HEK293T (cell line): Measurements from ENCODE around the gene DCUN1D2.

Experiments
- CTCF ChIA-PET: fragments of 350-600 bp; formaldehyde crosslinking; extraction: SDS; loops from one replicate; lab custom pipeline; 2021; ENCODE audit warnings: antibody characterized with exemption, inconsistent platforms; lab: Yijun Ruan, JAX
- POLR2A ChIA-PET: fragments of 350-600 bp; formaldehyde crosslinking; extraction: SDS; loops from one replicate; lab custom pipeline; 2020; ENCODE audit warnings: antibody characterized with exemption, inconsistent platforms; lab: Yijun Ruan, JAX
- DNase-seq: peaks from one replicate; pipeline ENCODE4 v3.0.0; 2012; ENCODE audit warnings: mixed read lengths; ENCODE audit errors: extremely low spot score
- ARNT ChIP-seq: fragments of 450-650 bp; IDR thresholded peaks from 2 replicates; pipeline ENCODE4 v1.6.1; 2017; ENCODE audit warnings: mild to moderate bottlenecking
- BHLHE40 ChIP-seq: fragments of 450-650 bp; IDR thresholded peaks from 2 replicates; pipeline ENCODE4 v1.6.1; 2016; ENCODE audit warnings: mild to moderate bottlenecking, moderate library complexity, borderline replicate concordance
- CTBP1 ChIP-seq: fragments of 450-650 bp; IDR thresholded peaks from 2 replicates; pipeline ENCODE4 v1.6.1; 2016; ENCODE audit warnings: borderline replicate concordance
- ELF4 ChIP-seq: fragments of 450-650 bp; IDR thresholded peaks from 2 replicates; pipeline ENCODE4 v1.6.1; 2017; ENCODE audit warnings: antibody characterized with exemption
- FOXA1 ChIP-seq: fragments of 450-650 bp; IDR thresholded peaks from 2 replicates; pipeline ENCODE4 v1.6.1; 2016; ENCODE audit warnings: mild to moderate bottlenecking
- FOXK2 ChIP-seq: fragments of 450-650 bp; IDR thresholded peaks from 2 replicates; pipeline ENCODE4 v1.6.1; 2016; ENCODE audit warnings: mild to moderate bottlenecking
- FOXM1 ChIP-seq: fragments of 450-650 bp; IDR thresholded peaks from 2 replicates; pipeline ENCODE4 v1.6.1; 2017; ENCODE audit warnings: mild to moderate bottlenecking, borderline replicate concordance
- HDGF ChIP-seq: fragments of 450-650 bp; IDR thresholded peaks from 2 replicates; pipeline ENCODE4 v1.6.1; 2017; ENCODE audit warnings: antibody characterized with exemption, borderline replicate concordance
- L3MBTL2 ChIP-seq: fragments of 450-650 bp; conservative IDR thresholded peaks from 2 replicates; pipeline ENCODE4 v1.6.1; 2016; ENCODE audit warnings: mild to moderate bottlenecking
- LEF1 ChIP-seq: fragments of 450-650 bp; IDR thresholded peaks from 2 replicates; pipeline ENCODE4 v1.6.1; 2017; ENCODE audit warnings: mild to moderate bottlenecking, borderline replicate concordance
- NFRKB ChIP-seq: fragments of 450-650 bp; IDR thresholded peaks from 2 replicates; pipeline ENCODE4 v1.6.1; 2016; ENCODE audit warnings: mild to moderate bottlenecking, moderate library complexity
- PKNOX1 ChIP-seq: fragments of 450-650 bp; IDR thresholded peaks from 2 replicates; pipeline ENCODE4 v1.6.1; 2016
- SP1 ChIP-seq: fragments of 450-650 bp; IDR thresholded peaks from 2 replicates; pipeline ENCODE4 v1.6.1; 2017
- SUZ12 ChIP-seq: fragments of 450-650 bp; IDR thresholded peaks from 2 replicates; pipeline ENCODE4 v1.6.1; 2016; ENCODE audit warnings: mild to moderate bottlenecking
- TARDBP ChIP-seq: fragments of 450-650 bp; IDR thresholded peaks from 2 replicates; pipeline ENCODE4 v1.6.1; 2016
- ZNF384 ChIP-seq: fragments of 450-650 bp; IDR thresholded peaks from 2 replicates; pipeline ENCODE4 v1.6.1; 2016

DCUN1D2 gene

DNA sequence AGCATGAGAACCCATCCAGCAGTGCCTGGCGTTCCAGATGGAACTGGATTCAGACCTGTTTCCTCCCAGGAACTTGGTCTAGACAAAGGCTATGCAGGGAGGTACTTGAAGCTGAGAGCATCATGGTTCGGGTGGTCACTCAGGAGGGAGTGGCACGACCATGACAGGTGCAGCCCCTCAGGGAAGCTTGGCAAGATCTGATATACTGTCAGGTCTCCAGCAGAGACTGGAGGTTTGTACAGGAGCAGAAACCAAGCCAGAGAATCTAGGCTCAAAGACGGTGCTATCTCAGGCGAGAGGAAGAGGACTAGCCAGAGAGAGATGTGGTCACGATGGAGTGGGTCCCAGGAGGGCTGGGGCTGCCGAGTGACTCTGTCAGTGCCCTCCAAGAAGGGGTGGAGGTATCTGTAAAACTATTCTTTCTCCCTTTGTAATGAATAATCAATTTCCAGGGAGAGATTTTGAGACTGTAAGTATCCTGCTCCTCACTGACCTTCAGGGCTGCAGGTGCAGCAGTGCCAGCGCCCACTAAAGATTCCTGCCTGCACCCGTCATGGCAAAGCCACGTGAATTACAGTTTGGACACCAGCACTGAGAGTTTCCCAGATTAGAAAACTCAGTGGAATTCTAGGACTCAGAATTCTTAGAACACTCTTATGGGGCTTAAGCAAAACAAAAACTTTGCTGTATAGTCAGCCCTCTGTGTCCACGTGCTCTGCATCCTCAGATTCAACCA is 10.2 kb upstream of the DCUN1D2 start:
- ChIA-PET POLR2A (no interaction called here), CTCF (no interaction called here)
- DNase-seq: no peak
- TF ChIP-seq FOXK2 (no peak), BHLHE40 (no peak), HDGF (no peak), FOXM1 (no peak), TARDBP (no peak), FOXA1 (no peak), SUZ12 (no peak), NFRKB (no peak), ELF4 (no peak), SP1 (no peak)

GRCh38 chr13:113499936-113500335 is 9.4 kb upstream of the DCUN1D2 start:
- no peak for TF ChIP-seq ZNF384
- TF ChIP-seq FOXM1: no peak
- TF ChIP-seq TARDBP: no peak
- TF ChIP-seq FOXK2: no peak
- TF ChIP-seq BHLHE40: no peak
- no peak for TF ChIP-seq ARNT
- TF ChIP-seq SUZ12: no peak
- TF ChIP-seq NFRKB: no peak
- TF ChIP-seq SP1: no peak
- TF ChIP-seq HDGF: no peak
- no peak for TF ChIP-seq ELF4
- no peak for TF ChIP-seq L3MBTL2
- TF ChIP-seq FOXA1: no peak
- TF ChIP-seq LEF1: no peak
- TF ChIP-seq PKNOX1: no peak
- no peak for TF ChIP-seq CTBP1
- ChIA-PET CTCF (no interaction called here), POLR2A (no interaction called here)
- DNase-seq: no peak

GRCh38 chr13:113498905-113499304 is 8.4 kb upstream of the DCUN1D2 start:
- ChIA-PET POLR2A (no interaction called here), CTCF (no interaction called here)
- no peak for TF ChIP-seq HDGF
- TF ChIP-seq FOXA1: no peak
- TF ChIP-seq ARNT: no peak
- TF ChIP-seq FOXK2: no peak
- TF ChIP-seq NFRKB: no peak
- no peak for DNase-seq

DNA sequence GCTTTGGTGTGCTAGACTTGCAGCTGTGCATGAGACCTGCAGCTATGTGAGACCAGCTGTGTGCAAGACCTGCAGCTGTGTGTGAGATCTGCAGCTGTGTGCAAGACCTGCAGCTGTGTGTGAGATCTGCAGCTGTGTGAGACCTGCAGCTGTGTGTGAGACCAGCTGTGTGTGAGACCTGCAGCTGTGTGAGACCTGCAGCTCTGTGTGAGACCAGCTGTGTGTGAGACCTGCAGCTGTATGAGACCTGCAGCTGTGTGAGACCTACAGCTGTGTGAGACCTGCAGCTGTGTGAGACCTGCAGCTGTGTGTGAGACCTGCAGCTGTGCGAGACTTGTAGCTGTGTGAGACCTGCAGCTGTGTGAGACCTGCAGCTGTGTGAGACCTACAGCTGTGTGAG is 6.7 kb upstream of the DCUN1D2 start:
- POLR2A ChIA-PET: interaction anchor here (0.7 kb wide), 1 partner anchor 12 kb away, joined by 3 read pairs; no protein-coding TSS in a partner anchor
- CTCF ChIA-PET: no interaction called here
- TF ChIP-seq SP1 (no peak), FOXK2 (no peak), CTBP1 (no peak), NFRKB (no peak), ELF4 (no peak), L3MBTL2 (no peak), HDGF (no peak), TARDBP (no peak), ARNT (no peak), FOXM1 (no peak), SUZ12 (no peak), LEF1 (no peak), PKNOX1 (no peak), BHLHE40 (no peak), ZNF384 (no peak), FOXA1 (no peak)
- no peak for DNase-seq

DNA sequence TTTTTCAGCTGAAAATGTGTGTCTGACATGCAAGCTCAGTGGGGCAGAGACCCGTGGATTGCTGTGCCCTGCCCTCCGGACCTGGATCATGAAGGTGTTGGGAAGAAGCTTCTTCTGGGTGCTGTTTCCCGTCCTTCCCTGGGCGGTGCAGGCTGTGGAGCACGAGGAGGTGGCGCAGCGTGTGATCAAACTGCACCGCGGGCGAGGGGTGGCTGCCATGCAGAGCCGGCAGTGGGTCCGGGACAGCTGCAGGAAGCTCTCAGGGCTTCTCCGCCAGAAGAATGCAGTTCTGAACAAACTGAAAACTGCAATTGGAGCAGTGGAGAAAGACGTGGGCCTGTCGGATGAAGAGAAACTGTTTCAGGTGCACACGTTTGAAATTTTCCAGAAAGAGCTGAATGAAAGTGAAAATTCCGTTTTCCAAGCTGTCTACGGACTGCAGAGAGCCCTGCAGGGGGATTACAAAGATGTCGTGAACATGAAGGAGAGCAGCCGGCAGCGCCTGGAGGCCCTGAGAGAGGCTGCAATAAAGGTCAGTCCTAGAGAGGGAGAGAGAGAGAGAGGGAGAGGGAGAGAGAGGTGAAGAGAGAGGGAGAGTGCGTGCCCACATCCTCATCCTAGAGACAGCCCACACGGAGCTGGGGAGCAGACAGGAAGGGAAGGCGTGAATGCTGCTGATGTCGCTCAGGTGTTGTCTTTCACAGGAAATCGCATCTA is 5.1 kb upstream of the DCUN1D2 start:
- TF ChIP-seq ARNT: no peak
- TF ChIP-seq LEF1: no peak
- TF ChIP-seq ZNF384: no peak
- no peak for TF ChIP-seq ELF4
- no peak for TF ChIP-seq TARDBP
- no peak for DNase-seq
- POLR2A ChIA-PET: no interaction called here
- CTCF ChIA-PET: interaction anchor here (0.7 kb wide), 1 partner anchor 9 kb away, joined by 4 read pairs; no protein-coding TSS in a partner anchor

DNA sequence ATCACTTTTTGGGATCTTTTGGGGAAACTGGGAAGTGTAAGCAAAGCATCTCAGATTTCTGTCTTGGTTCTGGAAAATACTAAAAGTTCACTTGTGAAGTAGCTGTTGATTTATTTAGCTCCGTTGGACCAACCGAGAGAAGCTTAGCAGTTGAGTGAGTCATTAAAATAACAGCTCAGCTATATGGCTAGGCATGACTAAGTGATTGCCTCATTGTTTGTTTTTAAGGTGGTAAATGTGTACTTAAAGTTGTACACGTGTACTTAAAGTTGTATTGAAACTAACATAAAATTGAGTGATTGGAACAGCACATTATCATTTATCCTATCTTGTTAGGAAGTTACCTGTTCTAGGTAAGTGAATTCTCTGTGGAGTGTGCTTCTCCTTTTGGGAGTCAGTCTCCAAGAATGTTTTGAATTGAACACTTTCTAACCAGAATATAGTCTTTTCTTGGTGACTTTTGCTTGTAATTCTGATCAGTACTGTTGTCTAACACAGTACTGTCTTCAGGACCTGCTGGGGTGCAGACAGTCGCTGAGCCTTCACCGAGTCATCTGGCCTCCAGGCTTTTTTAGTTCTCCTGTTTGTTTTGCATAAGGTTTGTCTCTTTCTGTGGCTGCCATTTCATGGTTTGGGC is 2.9 kb upstream of the DCUN1D2 start:
- TF ChIP-seq PKNOX1 (peak; percentile 89), ZNF384 (no peak), FOXK2 (no peak), SP1 (no peak), CTBP1 (peak; percentile 91), ARNT (peak; percentile 46; the same call in 1 of the 2 replicates), ELF4 (no peak), L3MBTL2 (no peak; the same call in 1 of the 2 replicates), FOXA1 (no peak), BHLHE40 (no peak), SUZ12 (no peak), HDGF (no peak), FOXM1 (no peak), NFRKB (no peak), LEF1 (no peak), TARDBP (no peak)
- POLR2A ChIA-PET: interaction anchor here (0.7 to 1.0 kb wide), 4 partner anchors 15 to 742 kb away, joined by 3 to 6 read pairs (median 3); partner anchors contain the start of gene CDC16
- CTCF ChIA-PET: interaction anchor here (1.6 kb wide), 1 partner anchor 69 kb away, joined by 4 read pairs; no protein-coding TSS in a partner anchor
- peak; percentile 22 for DNase-seq
